A673 (cell line): ENCODE measurements around the gene EXTL1.

Experiments
- EZH2 ChIP-seq: fragments of 200-600 bp; sonication (generic); IDR thresholded peaks from 2 replicates; pipeline ENCODE4 v1.6.1; 2017; ENCODE audit warnings: borderline replicate concordance, low read depth, mild to moderate bottlenecking, mixed read lengths, antibody characterized with exemption, low read length; ENCODE audit not compliant: poor library complexity, severe bottlenecking
- TF ChIP-seq, protein P1 (sequence below): fragments of 300-800, 200-600 bp; sonication (generic); conservative IDR thresholded peaks from 2 replicates; pipeline ENCODE4 v1.5.1; 2017; ENCODE audit warnings: low read depth, mild to moderate bottlenecking, antibody characterized with exemption, low read length, moderate library complexity, mixed read lengths

DNA sequence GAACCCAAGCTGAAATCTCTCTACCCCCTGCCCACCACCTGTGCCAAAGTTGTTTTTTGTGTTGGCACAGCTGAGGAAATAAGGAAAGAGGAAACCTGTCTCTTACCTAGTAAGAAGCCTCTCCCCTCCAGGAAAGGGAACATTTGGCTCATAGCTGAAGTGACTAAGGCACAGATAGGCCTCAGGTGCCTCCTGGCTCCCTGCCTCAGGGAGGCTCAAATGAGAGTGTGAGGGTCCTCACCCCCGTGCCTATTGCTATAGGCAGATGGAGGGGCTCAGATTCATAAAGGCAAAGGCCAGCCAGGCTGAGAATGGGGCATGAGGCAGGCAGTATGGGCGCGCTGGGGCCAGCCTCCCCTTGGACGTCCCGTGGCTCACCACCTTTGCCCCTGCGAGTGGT lies 16.9 kb downstream of the EXTL1 start:
- no peak for TF ChIP-seq EZH2
- TF ChIP-seq, protein P1, sequence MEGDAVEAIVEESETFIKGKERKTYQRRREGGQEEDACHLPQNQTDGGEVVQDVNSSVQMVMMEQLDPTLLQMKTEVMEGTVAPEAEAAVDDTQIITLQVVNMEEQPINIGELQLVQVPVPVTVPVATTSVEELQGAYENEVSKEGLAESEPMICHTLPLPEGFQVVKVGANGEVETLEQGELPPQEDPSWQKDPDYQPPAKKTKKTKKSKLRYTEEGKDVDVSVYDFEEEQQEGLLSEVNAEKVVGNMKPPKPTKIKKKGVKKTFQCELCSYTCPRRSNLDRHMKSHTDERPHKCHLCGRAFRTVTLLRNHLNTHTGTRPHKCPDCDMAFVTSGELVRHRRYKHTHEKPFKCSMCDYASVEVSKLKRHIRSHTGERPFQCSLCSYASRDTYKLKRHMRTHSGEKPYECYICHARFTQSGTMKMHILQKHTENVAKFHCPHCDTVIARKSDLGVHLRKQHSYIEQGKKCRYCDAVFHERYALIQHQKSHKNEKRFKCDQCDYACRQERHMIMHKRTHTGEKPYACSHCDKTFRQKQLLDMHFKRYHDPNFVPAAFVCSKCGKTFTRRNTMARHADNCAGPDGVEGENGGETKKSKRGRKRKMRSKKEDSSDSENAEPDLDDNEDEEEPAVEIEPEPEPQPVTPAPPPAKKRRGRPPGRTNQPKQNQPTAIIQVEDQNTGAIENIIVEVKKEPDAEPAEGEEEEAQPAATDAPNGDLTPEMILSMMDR, result no peak
